Ovary (tissue), 9 donors: ENCODE measurements around the gene POLQ. TPM values are rescaled to one million over a fixed set of nuclear protein-coding genes. Genes with fewer than 3 reads are reported as not detected.

Source experiments
- DNase-seq, 5 donors: peaks; one replicate each; pipeline ENCODE4 v3.0.0-alpha.2; 2019 to 2020
- H3K27ac ChIP-seq, 2 donors: fragments of 200-600 bp; one replicate each; pipeline versions ENCODE4 v1.5.1 to v1.8.0; 2019 to 2022
- H3K27me3 ChIP-seq: fragments of 200-600 bp; one replicate; pipeline ENCODE4 v1.8.0; 2022
- H3K36me3 ChIP-seq: fragments of 200-600 bp; sonication (generic); one replicate; pipeline ENCODE4 v1.5.1; 2019
- H3K4me1 ChIP-seq: one replicate; pipeline ENCODE4 v1.8.1; 2013; ENCODE audit warnings: mild to moderate bottlenecking, moderate library complexity; ENCODE audit not compliant: insufficient read depth
- H3K4me3 ChIP-seq: fragments of 200-600 bp; sonication (generic); one replicate; pipeline ENCODE4 v1.5.1; 2017
- H3K9me3 ChIP-seq, 2 donors: fragments of 200-600 bp in 1 of 2; sonication (generic) in 1 of 2; one replicate each; pipeline versions ENCODE4 v1.5.1 to v1.8.1; 2013 to 2019; ENCODE audit warnings: mild to moderate bottlenecking in 1 of 2, moderate library complexity in 1 of 2
- CTCF ChIP-seq, 3 donors: fragments of 450-650 bp in 2 of 3; fragments of 200-600 bp in 1 of 3; IDR thresholded peaks; one replicate each; pipeline versions ENCODE4 v1.5.1 to v1.8.0; 2016 to 2022; ENCODE audit warnings: antibody characterized with exemption in 3 of 3, mild to moderate bottlenecking in 1 of 3
- EP300 ChIP-seq: sonication (generic); formaldehyde crosslinking; IDR thresholded peaks from one replicate; pipeline ENCODE4 v1.6.1; 2017; ENCODE audit warnings: antibody characterized with exemption
- POLR2A ChIP-seq: fragments of 450-650 bp; IDR thresholded peaks from one replicate; pipeline ENCODE4 v1.6.1; 2017; ENCODE audit warnings: antibody characterized with exemption, mild to moderate bottlenecking, moderate library complexity
- WGBS, 3 donors: extraction: QIAGEN DNeasy Blood & Tissue Kit in 1 of 3; methylation state at CpG; one replicate each; pipeline versions ENCODE4 v1.1.5 to v1.1.7; 2013 to 2017; 5-methylcytosine and 5-hydroxymethylcytosine counted together
- intact Hi-C, 4 donors: fragments of 100-400 bp; cut with DNase I; formaldehyde crosslinking; loops; one replicate each; pipeline versions ENCODE4 v1.11.0 to v1.15.1; 2022 to 2023
- polyA plus RNA-seq, 2 donors: library from polyadenylated mRNA; stranded (reverse); fragments of 200-250 nt in 1 of 2; fragments of 350-450 nt in 1 of 2; fragmentation: Illumina TruSeq in 1 of 2; extraction: RNeasy Lipid Tissue Mini Kit (QIAGEN cat#74804) in 1 of 2; gene quantifications; one replicate each; pipeline ENCODE4 v1.2.3, GENCODE V29; 2013 to 2014
- total RNA-seq, 7 donors: library from RNA; depleted of rRNA in 2 of 7; stranded (reverse); fragments of >200 nt in 2 of 7; fragmentation: NEBNext Ultra II Directional in 3 of 7; extraction: Animal tissue kit (Norgen Biotek cat#: 25700) in 3 of 7; gene quantifications; one replicate each; pipeline versions ENCODE4 v1.1.0 to v1.2.4, GENCODE V29; 2016 to 2023
- donor health status: DM: no; HTN: no; CAD: no; lungs with moderate emphysema.
- donor health status: DM: no; HTN: no; CAD: no.
- donor health status: Bipolar disorder and iron deficiency.
- donor health status: DM: yes; HTN: yes; CAD: no.
- donor health status: DM: no; HTN: no; CAD: no.
- donor health status: DM: yes; HTN: yes; CAD: no.

POLQ gene
- total and polyA plus RNA-seq, 9 donors, result 0.08 to 0.55 (median 0.22) TPM

- Histone ChIP-seq H3K27me3 (no peaks in the 10 kb centered on the region), H3K4me1 (no peaks in the 10 kb centered on the region), H3K36me3 (no peaks in the 10 kb centered on the region), H3K4me3 (no peak overlapping the region), H3K9me3 (no peaks in the 10 kb centered on the region), H3K27ac (no peak overlapping the region)
- DNase-seq, result no peak
- 92 to 100% (median 95%) methylated on average over 3 of the region's 3 CpGs for WGBS, 3 donors
- no peak for TF ChIP-seq POLR2A
- intact Hi-C loops, result no loop called here
Measured at GRCh38 chr3:121514496-121514895, 31.3 kb downstream of the POLQ start.

- Histone ChIP-seq H3K4me1 (no peaks in the 10 kb centered on the region), H3K36me3 (no peaks in the 10 kb centered on the region), H3K27ac (no peak overlapping the region), H3K4me3 (no peak overlapping the region), H3K9me3 (no peaks in the 10 kb centered on the region), H3K27me3 (no peaks in the 10 kb centered on the region)
- WGBS, 3 donors, result 74 to 84% (median 80%) methylated on average over 4 of the region's 4 CpGs
- no peak for DNase-seq
- no peak for TF ChIP-seq EP300
- no peak for TF ChIP-seq CTCF (IDR thresholded peaks at IDR 0.05)
- no peak for TF ChIP-seq POLR2A
- intact Hi-C loops, result no loop called here
Measured at GRCh38 chr3:121508389-121508788, 37.4 kb downstream of the POLQ start.

GRCh38 chr3:121505256-121505655 lies 40.5 kb downstream of the POLQ start:
- TF ChIP-seq POLR2A (no peak), CTCF (IDR thresholded peaks at IDR 0.05) (no peak), EP300 (no peak)
- Histone ChIP-seq H3K27ac (no peak overlapping the region), H3K4me1 (no peaks in the 10 kb centered on the region), H3K36me3 (no peaks in the 10 kb centered on the region), H3K27me3 (no peaks in the 10 kb centered on the region), H3K9me3 (no peaks in the 10 kb centered on the region), H3K4me3 (no peak overlapping the region)
- DNase-seq, result no peak
- intact Hi-C loops, result no loop called here

- no peaks in the 10 kb centered on the region for H3K36me3 ChIP-seq
- no peaks in the 10 kb centered on the region for H3K9me3 ChIP-seq
- WGBS, 3 donors, result 86 to 93% (median 88%) methylated on average over 2 of the region's 2 CpGs
- H3K27ac ChIP-seq, result no peak overlapping the region
- H3K4me3 ChIP-seq, result no peak overlapping the region
- no peaks in the 10 kb centered on the region for H3K4me1 ChIP-seq
- TF ChIP-seq POLR2A, result no peak
- no peak for TF ChIP-seq EP300
- no peak for TF ChIP-seq CTCF (IDR thresholded peaks at IDR 0.05)
- intact Hi-C loops, result no loop called here
- DNase-seq, result no peak
- no peaks in the 10 kb centered on the region for H3K27me3 ChIP-seq
Measured at GRCh38 chr3:121504618-121505017, 41.2 kb downstream of the POLQ start.

GRCh38 chr3:121496786-121497185 lies 49.0 kb downstream of the POLQ start:
- WGBS, 3 donors, result 80 to 83% (median 82%) methylated on average over 4 of the region's 4 CpGs
- H3K36me3 ChIP-seq, result no peaks in the 10 kb centered on the region
- H3K4me1 ChIP-seq, result no peaks in the 10 kb centered on the region
- no peaks in the 10 kb centered on the region for H3K27me3 ChIP-seq
- TF ChIP-seq EP300, result no peak
- TF ChIP-seq POLR2A, result no peak
- TF ChIP-seq CTCF (IDR thresholded peaks at IDR 0.05), result no peak
- H3K27ac ChIP-seq, result no peak overlapping the region
- H3K4me3 ChIP-seq, result no peak overlapping the region
- DNase-seq, result no peak
- intact Hi-C loops, result no loop called here
- no peaks in the 10 kb centered on the region for H3K9me3 ChIP-seq
